ENCODE results near the gene RBFOX2. TPM values are rescaled to one million over a fixed set of nuclear protein-coding genes. Genes with fewer than 3 reads are reported as not detected.

The RBFOX2 gene
- polyA plus RNA-seq, 1 of the 3 experiments (the other 2 are of a cell fraction) = 115 TPM

- Histone ChIP-seq H3K9ac (no peak overlapping the region), H4K20me1 (ENCODE audit: insufficient read depth) (peaks cover 79% of the 10 kb centered on the region), H3K4me2 (no peak overlapping the region; the same call in 1 of the 2 replicates), H3K4me1 (ENCODE audit: control insufficient read depth in 1 of 2, insufficient read depth in 2 of 2, low read depth in 1 of 2, low read length in 1 of 2) (peaks cover 28 to 29% of the 10 kb centered on the region in 2 experiments; a peak in 3 of 4 replicates), H3K4me3 (ENCODE audit: low read depth in 2 of 2, low read length in 1 of 2) (no peak overlapping the region), H3K36me3 (replicated peaks in 1 of 2; ENCODE audit: control insufficient read depth in 1 of 2, insufficient read depth in 2 of 2, low read length in 1 of 2) (peaks cover 0 to 8% of the 10 kb centered on the region in 2 experiments), H3K79me2 (ENCODE audit: insufficient read depth) (peaks cover 99% of the 10 kb centered on the region), H3F3A (replicated peaks; ENCODE audit: insufficient read depth) (peaks cover 6% of the 10 kb centered on the region), H2AFZ (ENCODE audit: low read depth) (no peak overlapping the region), H3K27ac (ENCODE audit: low read depth in 2 of 2, low read length in 1 of 2) (peak overlapping the region; percentile 11 to 29; a peak in 3 of 4 replicates), H3K9me2 (no peaks in the 10 kb centered on the region), H3K9me3 (no peaks in the 10 kb centered on the region), H3K27me3 (ENCODE audit: insufficient read depth) (no peaks in the 10 kb centered on the region)
- DNase-seq = no peak
- ChIA-PET CTCF (interaction anchor here (0.9 to 1.7 kb wide), 3 partner anchors 149 to 278 kb away, joined by 3 to 4 read pairs (median 3); no protein-coding TSS in a partner anchor), POLR2A (no interaction called here)
- TF ChIP-seq RAD21 (IDR thresholded peaks at IDR 0.05; ENCODE audit: low read length) (no peak), CHD2 (IDR thresholded peaks at IDR 0.05; ENCODE audit: low read length, partially characterized antibody) (no peak), FOSL2 (IDR thresholded peaks at IDR 0.05; ENCODE audit: borderline replicate concordance, low read depth) (no peak), EP300 (IDR thresholded peaks at IDR 0.05; ENCODE audit: borderline replicate concordance in 1 of 2, low read depth in 1 of 2, low read length in 1 of 2) (no peak), MEF2A (IDR thresholded peaks at IDR 0.05; ENCODE audit: borderline replicate concordance, low read depth) (no peak), PBX3 (IDR thresholded peaks at IDR 0.05) (0 out of 2 replicates have a peak, but pooled peaks have one; percentile 9)
- WGBS (ENCODE audit: low lambda C conversion rate) = 65% methylated on average over 4 of the region's 4 CpGs
Observed at GRCh38 chr22:35910003-35910769, 118.4 kb downstream of the RBFOX2 start.

- H3K4me3 ChIP-seq (ENCODE audit: low read depth in 2 of 2, low read length in 1 of 2) = no peak overlapping the region
- H2AFZ ChIP-seq (ENCODE audit: low read depth) = no peak overlapping the region
- no peak overlapping the region for H3K9ac ChIP-seq
- H3K79me2 ChIP-seq (ENCODE audit: insufficient read depth) = peaks cover 94% of the 10 kb centered on the region
- DNase-seq = no peak
- H3K27ac ChIP-seq (ENCODE audit: low read depth in 2 of 2, low read length in 1 of 2) = no peak overlapping the region
- ChIA-PET CTCF (interaction anchor here (0.8 to 2.4 kb wide), 3 partner anchors 13 to 381 kb away, joined by 3 to 6 read pairs (median 5); no protein-coding TSS in a partner anchor), POLR2A (no interaction called here)
- TF ChIP-seq MEF2A (IDR thresholded peaks at IDR 0.05; ENCODE audit: borderline replicate concordance, low read depth) (no peak), RAD21 (IDR thresholded peaks at IDR 0.05; ENCODE audit: low read length) (no peak), POLR2AphosphoS5 (IDR thresholded peaks at IDR 0.05; ENCODE audit: low read depth, low read length) (no peak), GATA2 (CRISPR knock-in tag; IDR thresholded peaks at IDR 0.05) (no peak), RCOR1 (IDR thresholded peaks at IDR 0.05; ENCODE audit: low read length) (no peak), YY1 (IDR thresholded peaks at IDR 0.05; ENCODE audit: low read depth) (no peak), CTCF (IDR thresholded peaks at IDR 0.05) (no peak), TAF1 (IDR thresholded peaks at IDR 0.05; ENCODE audit: borderline replicate concordance, low read depth, low read length) (no peak), EP300 (IDR thresholded peaks at IDR 0.05; ENCODE audit: borderline replicate concordance in 1 of 2, low read depth in 1 of 2, low read length in 1 of 2) (no peak), RXRA (IDR thresholded peaks at IDR 0.05; ENCODE audit: borderline replicate concordance, low read depth) (no peak), TEAD4 (IDR thresholded peaks at IDR 0.05; ENCODE audit: borderline replicate concordance, insufficient read depth) (no peak), FOSL2 (IDR thresholded peaks at IDR 0.05; ENCODE audit: borderline replicate concordance, low read depth) (no peak), FOXM1 (IDR thresholded peaks at IDR 0.05; ENCODE audit: low read depth) (no peak), NFIC (IDR thresholded peaks at IDR 0.05; ENCODE audit: borderline replicate concordance) (no peak)
- no peak overlapping the region for H3K4me2 ChIP-seq
- peaks cover 4 to 33% of the 10 kb centered on the region in 2 experiments; a peak in 3 of 4 replicates for H3K4me1 ChIP-seq (ENCODE audit: control insufficient read depth in 1 of 2, insufficient read depth in 2 of 2, low read depth in 1 of 2, low read length in 1 of 2)
- peaks cover 8% of the 10 kb centered on the region for H3F3A ChIP-seq (replicated peaks; ENCODE audit: insufficient read depth)
- no peaks in the 10 kb centered on the region for H3K9me3 ChIP-seq
- 73% methylated on average over 1 of the region's 1 CpG for WGBS (ENCODE audit: low lambda C conversion rate)
- no peaks in the 10 kb centered on the region for H3K27me3 ChIP-seq (ENCODE audit: insufficient read depth)
- peaks cover 86% of the 10 kb centered on the region for H4K20me1 ChIP-seq (ENCODE audit: insufficient read depth)
- H3K36me3 ChIP-seq (replicated peaks in 1 of 2; ENCODE audit: control insufficient read depth in 1 of 2, insufficient read depth in 2 of 2, low read length in 1 of 2) = peaks cover 0 to 8% of the 10 kb centered on the region in 2 experiments
- no peaks in the 10 kb centered on the region for H3K9me2 ChIP-seq
Observed at GRCh38 chr22:35905894-35906293, 122.7 kb downstream of the RBFOX2 start.
